OCI-LY3 (cell line): ENCODE results near the gene SPATA31C1.

Experiments used
- EZH2phosphoT487 ChIP-seq: fragments of 200-600 bp; shearing (Covaris generic); IDR thresholded peaks from 2 replicates; pipeline ENCODE4 v1.6.1; 2018; ENCODE audit warnings: antibody characterized with exemption, mixed run types, low read depth
- TF ChIP-seq, protein P1 (sequence below): fragments of 200-600, 300-600 bp; sonication (generic); IDR thresholded peaks from 2 replicates; pipeline ENCODE4 v1.5.1; 2014; ENCODE audit warnings: antibody characterized with exemption, low read length, low read depth

- no peak for TF ChIP-seq EZH2phosphoT487
- TF ChIP-seq, protein P1, sequence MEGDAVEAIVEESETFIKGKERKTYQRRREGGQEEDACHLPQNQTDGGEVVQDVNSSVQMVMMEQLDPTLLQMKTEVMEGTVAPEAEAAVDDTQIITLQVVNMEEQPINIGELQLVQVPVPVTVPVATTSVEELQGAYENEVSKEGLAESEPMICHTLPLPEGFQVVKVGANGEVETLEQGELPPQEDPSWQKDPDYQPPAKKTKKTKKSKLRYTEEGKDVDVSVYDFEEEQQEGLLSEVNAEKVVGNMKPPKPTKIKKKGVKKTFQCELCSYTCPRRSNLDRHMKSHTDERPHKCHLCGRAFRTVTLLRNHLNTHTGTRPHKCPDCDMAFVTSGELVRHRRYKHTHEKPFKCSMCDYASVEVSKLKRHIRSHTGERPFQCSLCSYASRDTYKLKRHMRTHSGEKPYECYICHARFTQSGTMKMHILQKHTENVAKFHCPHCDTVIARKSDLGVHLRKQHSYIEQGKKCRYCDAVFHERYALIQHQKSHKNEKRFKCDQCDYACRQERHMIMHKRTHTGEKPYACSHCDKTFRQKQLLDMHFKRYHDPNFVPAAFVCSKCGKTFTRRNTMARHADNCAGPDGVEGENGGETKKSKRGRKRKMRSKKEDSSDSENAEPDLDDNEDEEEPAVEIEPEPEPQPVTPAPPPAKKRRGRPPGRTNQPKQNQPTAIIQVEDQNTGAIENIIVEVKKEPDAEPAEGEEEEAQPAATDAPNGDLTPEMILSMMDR: no peak
Measured at GRCh38 chr9:87950296-87950695, 32.5 kb downstream of the SPATA31C1 start.
